Gastrocnemius medialis (tissue), 4 donors: ENCODE data around the gene SLX1B.
"Not testable (repeated sequence)": the region's sequence is repeated elsewhere in the genome, so short reads cannot be mapped to it uniquely, and the experiment has no call there.

Source experiments
- POLR2A ChIP-seq, 2 donors: fragments of 450-650 bp; IDR thresholded peaks; one replicate each; pipeline ENCODE4 v1.6.1; 2017; ENCODE audit warnings: antibody characterized with exemption in 2 of 2, mild to moderate bottlenecking in 2 of 2, moderate library complexity in 2 of 2
- TF ChIP-seq, protein P1 (sequence below), 5 experiments: fragments of 450-650 bp in 3 of 5; fragments of 200-600 bp in 2 of 5; sonication (generic) in 2 of 5; IDR thresholded peaks in 4 of 5; conservative IDR thresholded peaks in 1 of 5; 1 replicate in 4 of 5; 2 replicates in 1 of 5; pipeline ENCODE4 v1.5.1; 2016 to 2019; ENCODE audit warnings: antibody characterized with exemption in 5 of 5, mild to moderate bottlenecking in 3 of 5, moderate library complexity in 3 of 5

GRCh38 chr16:29457660-29458059 lies 3.3 kb downstream of the SLX1B start:
- TF ChIP-seq POLR2A (IDR thresholded peaks at IDR 0.05), result not testable (repeated sequence)
- TF ChIP-seq, protein P1, sequence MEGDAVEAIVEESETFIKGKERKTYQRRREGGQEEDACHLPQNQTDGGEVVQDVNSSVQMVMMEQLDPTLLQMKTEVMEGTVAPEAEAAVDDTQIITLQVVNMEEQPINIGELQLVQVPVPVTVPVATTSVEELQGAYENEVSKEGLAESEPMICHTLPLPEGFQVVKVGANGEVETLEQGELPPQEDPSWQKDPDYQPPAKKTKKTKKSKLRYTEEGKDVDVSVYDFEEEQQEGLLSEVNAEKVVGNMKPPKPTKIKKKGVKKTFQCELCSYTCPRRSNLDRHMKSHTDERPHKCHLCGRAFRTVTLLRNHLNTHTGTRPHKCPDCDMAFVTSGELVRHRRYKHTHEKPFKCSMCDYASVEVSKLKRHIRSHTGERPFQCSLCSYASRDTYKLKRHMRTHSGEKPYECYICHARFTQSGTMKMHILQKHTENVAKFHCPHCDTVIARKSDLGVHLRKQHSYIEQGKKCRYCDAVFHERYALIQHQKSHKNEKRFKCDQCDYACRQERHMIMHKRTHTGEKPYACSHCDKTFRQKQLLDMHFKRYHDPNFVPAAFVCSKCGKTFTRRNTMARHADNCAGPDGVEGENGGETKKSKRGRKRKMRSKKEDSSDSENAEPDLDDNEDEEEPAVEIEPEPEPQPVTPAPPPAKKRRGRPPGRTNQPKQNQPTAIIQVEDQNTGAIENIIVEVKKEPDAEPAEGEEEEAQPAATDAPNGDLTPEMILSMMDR (IDR thresholded peaks at IDR 0.05 in 4 of 5, conservative IDR thresholded peaks at IDR 0.05 in 1 of 5), result not testable (repeated sequence)
